NCI-H69 (cell line): ENCODE results near the gene AIFM1.

Experiments
- DNase-seq: peaks from one replicate; lab custom pipeline; 2025; lab: John Stamatoyannopoulos, UW

AIFM1 gene

DNA sequence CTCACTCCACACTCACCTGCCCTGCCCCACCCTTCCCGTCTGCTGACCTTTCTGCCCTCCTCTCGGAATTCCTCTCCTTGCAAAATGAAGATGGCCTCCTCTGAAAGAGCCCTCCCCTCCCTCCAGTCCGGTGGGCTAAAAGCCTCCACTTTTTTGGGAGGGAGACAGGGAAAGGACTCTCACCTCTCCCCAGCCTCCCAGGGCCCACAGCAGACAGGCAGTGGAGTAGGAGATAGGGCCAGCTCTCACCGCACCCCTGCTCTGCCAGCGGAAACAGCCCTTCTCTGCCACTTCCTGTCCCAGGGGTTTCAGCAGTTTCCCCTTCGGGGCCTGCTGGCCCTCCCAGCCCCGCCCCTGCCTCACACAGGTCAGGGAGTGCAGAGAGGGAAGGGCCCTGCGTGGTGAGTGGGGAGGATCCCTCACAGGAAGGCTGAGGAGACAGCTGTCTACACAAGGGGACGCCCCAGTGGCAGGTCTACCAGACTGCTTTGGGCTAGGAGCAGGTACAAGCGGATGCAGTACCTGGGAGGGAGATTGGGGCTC is 73.6 kb downstream of the AIFM1 start:
- DNase-seq: peak; percentile 57

DNA sequence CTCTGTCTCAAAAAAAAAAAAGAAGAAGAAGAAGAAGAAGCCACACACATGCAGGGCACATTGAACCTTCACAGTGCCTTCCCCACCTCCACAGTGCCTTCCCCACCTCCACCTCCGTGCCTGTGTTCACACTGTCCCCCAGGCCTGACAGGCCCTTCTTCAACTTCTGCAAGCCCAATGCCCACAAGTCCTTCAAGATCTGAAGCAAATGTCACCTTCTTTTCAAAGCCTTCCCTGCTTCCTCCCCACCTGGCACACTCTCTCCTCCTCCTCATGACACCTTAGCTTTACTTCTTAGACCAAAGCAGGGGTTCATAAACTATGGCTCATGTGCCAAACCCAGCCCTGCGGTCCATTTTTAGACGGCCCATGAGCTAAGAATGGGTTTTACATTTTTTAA is 75.3 kb downstream of the AIFM1 start:
- DNase-seq: no peak

- DNase-seq: no peak
Observed at GRCh38 chrX:130086447-130087206, 79.0 kb downstream of the AIFM1 start.

DNA sequence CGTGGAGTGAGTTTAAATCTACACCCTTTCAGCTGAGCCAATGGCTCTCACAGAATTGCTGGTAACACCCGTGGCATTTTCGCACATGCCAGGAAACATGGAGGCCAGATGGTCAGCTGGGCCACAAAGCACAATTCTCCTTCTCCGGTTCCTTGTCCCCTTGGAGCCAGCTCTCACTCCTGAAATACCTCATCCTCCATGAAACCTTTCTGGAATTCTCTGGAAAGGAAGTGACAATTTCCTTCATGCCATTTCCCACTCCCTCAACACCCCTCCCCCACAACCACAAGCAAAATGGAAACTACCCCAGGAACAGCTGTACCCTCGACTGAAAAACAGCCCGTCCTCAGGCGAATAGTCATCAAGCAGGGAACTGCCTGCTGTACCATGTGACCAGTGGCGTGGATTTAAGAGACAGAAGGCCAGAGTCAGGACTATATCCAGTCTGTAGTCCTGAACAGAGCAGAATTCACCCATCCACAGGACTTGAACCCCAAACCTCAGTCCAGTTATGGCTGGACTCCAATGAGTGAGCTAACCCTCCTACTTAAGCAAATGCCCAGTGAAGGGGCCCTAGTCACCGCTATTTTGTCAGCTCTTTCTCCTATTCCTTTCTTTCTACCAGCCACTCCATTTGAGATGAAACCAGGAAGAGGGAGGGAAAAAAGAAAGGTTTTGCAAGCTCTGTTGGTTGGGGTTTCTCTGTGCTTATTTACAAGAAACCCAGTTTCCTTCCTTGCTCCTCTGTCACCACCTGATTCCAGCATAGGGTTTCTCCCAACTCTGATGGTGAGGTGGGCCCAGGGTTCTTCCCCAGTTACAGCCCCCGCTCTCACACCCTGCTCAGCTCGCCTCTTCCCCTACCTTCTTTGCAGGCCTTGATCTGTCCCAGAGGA is 79.8 kb downstream of the AIFM1 start:
- no peak for DNase-seq

- DNase-seq: no peak
Observed at GRCh38 chrX:130084631-130085237, 80.9 kb downstream of the AIFM1 start.

GRCh38 chrX:130083656-130084382 is 81.8 kb downstream of the AIFM1 start:
- DNase-seq: no peak

GRCh38 chrX:130083107-130083490 is 82.5 kb downstream of the AIFM1 start:
- no peak for DNase-seq

DNA sequence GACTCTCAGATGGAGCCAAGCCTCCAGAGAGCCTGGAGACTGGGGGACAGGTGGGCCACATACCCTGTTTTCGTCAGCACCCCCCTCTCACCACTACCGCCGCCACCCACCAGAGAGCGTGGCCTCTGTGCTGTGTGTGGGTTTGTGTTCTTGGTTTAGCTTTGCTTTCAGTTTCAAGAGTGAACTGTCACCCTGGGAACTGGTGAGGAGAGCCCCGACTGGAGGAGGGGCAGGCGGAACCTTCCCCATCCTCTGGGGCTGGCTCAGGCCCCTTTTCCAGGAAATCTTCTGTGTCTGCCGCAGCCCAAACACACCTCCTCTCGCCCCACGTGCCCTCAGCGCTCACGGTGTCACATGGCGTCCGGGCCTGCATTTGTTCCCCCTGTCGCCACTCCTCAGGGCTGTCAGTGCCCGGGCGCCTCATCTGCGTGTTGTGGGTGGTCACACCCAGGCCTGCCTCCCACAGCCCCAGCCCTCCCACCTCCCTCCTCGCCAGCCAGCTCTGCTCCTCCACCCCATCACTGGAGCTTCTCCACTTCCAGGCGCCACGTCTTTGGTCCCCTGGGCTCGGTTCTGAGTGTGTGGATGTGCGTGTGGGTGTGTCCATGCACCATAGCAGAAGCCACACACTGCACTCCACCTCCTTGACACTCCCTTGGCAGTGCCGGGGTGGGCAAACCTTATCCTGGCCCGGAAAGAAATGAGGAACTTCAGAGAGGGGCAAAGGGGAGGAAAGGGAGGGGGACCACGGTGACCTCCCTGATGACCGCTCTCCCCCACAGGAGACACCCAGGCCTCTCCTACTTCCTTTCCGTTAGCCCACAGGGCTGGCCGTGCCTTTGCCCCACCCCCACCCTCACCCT is 83.2 kb downstream of the AIFM1 start:
- no peak for DNase-seq

DNA sequence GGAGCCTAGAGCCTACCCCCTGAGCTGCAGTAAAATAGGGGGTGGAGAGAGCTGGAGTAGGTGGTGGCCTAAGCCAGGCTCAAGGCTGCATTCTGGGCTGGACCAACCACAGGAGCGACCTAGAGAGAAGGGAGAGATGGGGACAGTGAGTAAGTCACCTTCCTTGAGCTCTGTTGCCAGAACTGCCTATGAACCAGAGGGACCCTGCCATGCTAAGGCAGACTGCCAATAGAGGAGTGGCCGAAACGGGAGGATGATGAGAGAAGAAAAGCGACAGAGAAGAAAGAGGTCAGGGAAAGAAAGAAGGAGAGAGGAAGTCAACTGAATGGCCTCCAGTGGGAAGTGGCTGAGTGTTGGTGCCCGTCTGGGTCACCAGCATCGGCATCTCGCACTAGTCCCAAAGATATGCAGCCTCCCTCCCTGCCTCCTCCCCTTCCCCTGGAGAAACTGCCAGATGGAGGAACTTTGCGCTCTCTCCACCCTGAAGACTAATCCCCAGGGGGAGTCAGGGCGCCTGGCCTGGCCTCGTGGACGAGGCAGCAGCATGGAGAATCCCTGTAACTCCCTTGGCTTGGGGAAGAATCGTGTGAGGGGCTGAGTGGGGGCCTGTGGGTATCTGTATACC is 84.1 kb downstream of the AIFM1 start:
- peak; percentile 22 for DNase-seq

- DNase-seq: no peak
Observed at GRCh38 chrX:130080791-130081367, 84.8 kb downstream of the AIFM1 start.

DNA sequence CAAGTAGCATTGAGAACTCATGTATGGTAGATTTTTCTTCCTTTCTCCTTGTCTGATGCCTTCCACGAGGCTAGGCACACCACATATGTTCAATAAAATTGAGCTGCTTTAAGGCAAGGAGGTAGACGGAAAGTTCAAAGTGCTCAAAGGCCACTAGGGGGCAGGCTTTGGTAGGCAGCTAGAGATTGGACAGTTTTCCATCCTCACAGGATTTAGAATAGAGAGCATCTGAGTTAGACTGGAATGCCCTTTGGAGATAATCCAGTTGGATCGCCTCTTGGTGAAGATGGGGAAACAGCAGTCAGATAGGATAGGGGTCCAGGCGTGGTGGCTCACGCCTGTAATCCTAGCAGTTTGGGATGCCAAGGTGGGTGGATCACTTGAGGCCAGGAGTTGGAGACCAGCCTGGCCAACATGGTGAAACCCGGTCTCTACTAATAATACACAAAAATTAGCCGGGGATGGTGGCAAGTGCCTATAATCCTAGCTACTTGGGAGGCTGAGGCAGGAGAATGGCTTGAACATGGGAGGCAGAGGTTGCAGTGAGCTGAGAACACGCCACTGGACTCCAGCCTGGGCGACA is 85.7 kb downstream of the AIFM1 start:
- peak; percentile 64 for DNase-seq
